ENCODE results near the gene FCAMR.

Gene FCAMR

GRCh38 chr1:206992790-206993189, 22.5 kb upstream of the FCAMR start:
- DNase-seq: no peak

GRCh38 chr1:206987873-206988272, 17.6 kb upstream of the FCAMR start:
- DNase-seq: no peak

GRCh38 chr1:206986885-206987284, 16.6 kb upstream of the FCAMR start:
- no peak for DNase-seq

GRCh38 chr1:206986402-206986801, 16.1 kb upstream of the FCAMR start:
- DNase-seq: no peak

- no peak for DNase-seq
Measured at GRCh38 chr1:206985162-206985749, 15.0 kb upstream of the FCAMR start.

- peak; percentile 66 for DNase-seq
Measured at GRCh38 chr1:206982216-206982615, 12.0 kb upstream of the FCAMR start.

GRCh38 chr1:206979379-206980043, 9.3 kb upstream of the FCAMR start:
- no peak for DNase-seq

GRCh38 chr1:206978259-206978658, 8.0 kb upstream of the FCAMR start:
- no peak for DNase-seq

GRCh38 chr1:206975306-206975705, 5.0 kb upstream of the FCAMR start:
- DNase-seq: no peak

GRCh38 chr1:206974140-206974539, 3.9 kb upstream of the FCAMR start:
- DNase-seq: no peak

- DNase-seq: no peak
Measured at GRCh38 chr1:206972728-206973127, 2.5 kb upstream of the FCAMR start.

GRCh38 chr1:206971029-206971655, 882 bp upstream of the FCAMR start:
- DNase-seq: no peak

GRCh38 chr1:206969090-206969489, 1.2 kb downstream of the FCAMR start:
- no peak for DNase-seq

- DNase-seq: no peak
Measured at GRCh38 chr1:206967096-206967849, 3.0 kb downstream of the FCAMR start.

- no peak for DNase-seq
Measured at GRCh38 chr1:206965781-206966180, 4.5 kb downstream of the FCAMR start.

- DNase-seq: no peak
Measured at GRCh38 chr1:206963740-206964139, 6.5 kb downstream of the FCAMR start.

GRCh38 chr1:206963119-206963712, 7.0 kb downstream of the FCAMR start:
- no peak for DNase-seq

GRCh38 chr1:206962272-206962671, 8.0 kb downstream of the FCAMR start:
- DNase-seq: no peak

GRCh38 chr1:206961668-206962067, 8.6 kb downstream of the FCAMR start:
- no peak for DNase-seq

GRCh38 chr1:206960676-206961386, 9.4 kb downstream of the FCAMR start:
- no peak for DNase-seq

- no peak for DNase-seq
Measured at GRCh38 chr1:206958144-206958543, 12.1 kb downstream of the FCAMR start.

- DNase-seq: no peak
Measured at GRCh38 chr1:206957639-206958038, 12.6 kb downstream of the FCAMR start.
